ENCODE measurements around the gene ZMPSTE24. TPM values are rescaled to one million over a fixed set of nuclear protein-coding genes. Genes with fewer than 3 reads are reported as not detected.

Gene ZMPSTE24
- total and polyA plus RNA-seq, 7 donors = 12.7 to 60.2 (median 22.2) TPM

GRCh38 chr1:40264354-40264781 lies 6.3 kb downstream of the ZMPSTE24 start:
- 85 to 90% (median 87%) methylated on average over 3 of the region's 3 CpGs for WGBS, 3 donors

GRCh38 chr1:40265298-40265697 lies 7.3 kb downstream of the ZMPSTE24 start:
- Histone ChIP-seq H3K27me3 (ENCODE audit: insufficient read depth in 3 of 3, low read length in 2 of 3) (no peaks in the 10 kb centered on the region), H3K36me3 (ENCODE audit: insufficient read depth in 1 of 2, low read depth in 1 of 2) (peaks cover 7 to 82% of the 10 kb centered on the region in 2 donors), H3K4me1 (peaks cover 36% of the 10 kb centered on the region), H3K27ac (no peak overlapping the region), H3K9me3 (no peaks in the 10 kb centered on the region), H3K4me3 (no peak overlapping the region)
- intact Hi-C loops (cut with DNase I) = no loop called here
- DNase-seq (no peak), ATAC-seq (no peak)
- no peak for TF ChIP-seq CTCF (IDR thresholded peaks at IDR 0.05)

More at GRCh38 chr1:40264354-40264781, 6.3 kb downstream of the ZMPSTE24 start:
- Histone ChIP-seq H3K36me3 (ENCODE audit: insufficient read depth in 1 of 2, low read depth in 1 of 2) (peaks cover 7 to 81% of the 10 kb centered on the region in 2 donors), H3K27me3 (ENCODE audit: insufficient read depth in 3 of 3, low read length in 2 of 3) (no peaks in the 10 kb centered on the region), H3K4me3 (no peak overlapping the region), H3K9me3 (no peaks in the 10 kb centered on the region), H3K4me1 (peaks cover 46% of the 10 kb centered on the region), H3K27ac (no peak overlapping the region)
- TF ChIP-seq CTCF (IDR thresholded peaks at IDR 0.05) = no peak
- peak in 1 of 4 donors; percentile 20 for ATAC-seq
- no peak for DNase-seq
- intact Hi-C loops (cut with DNase I) = no loop called here

- Histone ChIP-seq H3K9me3 (no peaks in the 10 kb centered on the region), H3K4me3 (no peak overlapping the region), H3K4me1 (peaks cover 35% of the 10 kb centered on the region), H3K36me3 (ENCODE audit: insufficient read depth in 1 of 2, low read depth in 1 of 2) (peaks cover 4 to 82% of the 10 kb centered on the region in 2 donors), H3K27me3 (ENCODE audit: insufficient read depth in 3 of 3, low read length in 2 of 3) (no peaks in the 10 kb centered on the region), H3K27ac (no peak overlapping the region)
- DNase-seq (no peak), ATAC-seq (no peak)
- intact Hi-C loops (cut with DNase I) = no loop called here
- no peak for TF ChIP-seq CTCF (IDR thresholded peaks at IDR 0.05)
Observed at GRCh38 chr1:40265919-40266318, 7.9 kb downstream of the ZMPSTE24 start.

GRCh38 chr1:40266786-40267535 lies 8.9 kb downstream of the ZMPSTE24 start:
- ATAC-seq (peak in 3 of 4 donors; percentile 28 to 54 (median 33)), DNase-seq (no peak)
- no peak for TF ChIP-seq CTCF (IDR thresholded peaks at IDR 0.05)
- WGBS, 3 donors = 74 to 82% (median 78%) methylated on average over 6 of the region's 6 CpGs
- peaks cover 0 to 82% of the 10 kb centered on the region in 2 donors for H3K36me3 ChIP-seq (ENCODE audit: insufficient read depth in 1 of 2, low read depth in 1 of 2)
- peak overlapping the region; percentile 69 for H3K27ac ChIP-seq
- H3K9me3 ChIP-seq = no peaks in the 10 kb centered on the region
- H3K4me1 ChIP-seq = peaks cover 35% of the 10 kb centered on the region
- H3K4me3 ChIP-seq = no peak overlapping the region
- no peaks in the 10 kb centered on the region for H3K27me3 ChIP-seq (ENCODE audit: insufficient read depth in 3 of 3, low read length in 2 of 3)
- intact Hi-C loops (cut with DNase I) = no loop called here
